K562 (cell line): ENCODE results near the gene CACNG6. TPM values are rescaled to one million over a fixed set of nuclear protein-coding genes. Genes with fewer than 3 reads are reported as not detected.

Experiments used
- ATAC-seq: fragments of 200-7000 bp; cut with Tn5 transposase; 3 replicates; pipeline ENCODE4 v1.9.1; 2020; ENCODE audit warnings: moderate library complexity
- BruUV-seq: library from RNA; stranded (reverse); fragments of 400-500 nt; replicated peaks from 2 replicates; lab custom pipeline; 2021; lab: Mats Ljungman, UMichigan
- CTCF ChIA-PET: fragments of 300-600 bp; formaldehyde crosslinking; extraction: SDS; loops from one replicate; lab custom pipeline; 2021; ENCODE audit warnings: low intra/inter-chr PET ratio; lab: Yijun Ruan, JAX
- POLR2A ChIA-PET: fragments of 300-600, 350-650 bp; sonication (Branson Sonifier 250); formaldehyde crosslinking; extraction: SDS; loops from one replicate; lab custom pipeline; 2021; ENCODE audit warnings: antibody characterized with exemption, inconsistent platforms; lab: Yijun Ruan, JAX
- DNase-seq, 4 experiments: peaks; one replicate each; pipeline versions ENCODE4 v3.0.0 to v3.0.0-alpha.2; 2011 to 2018; ENCODE audit warnings: low spot score in 3 of 4, mixed read lengths in 3 of 4; ENCODE audit errors: extremely low read depth in 1 of 4
- FAIRE-seq: peaks from 2 replicates; lab custom pipeline; 2011; peaks lifted over from hg19 to GRCh38; lab: Jason Lieb, UNC
- H2AFZ ChIP-seq: 2 replicates; pipeline ENCODE4 v1.6.0; 2011; ENCODE audit warnings: low read depth, low read length, control low read depth, inconsistent platforms
- H3K27ac ChIP-seq: fragments of 200-600 bp; 3 replicates; pipeline ENCODE4 v1.8.0; 2011; ENCODE audit warnings: low read depth, mild to moderate bottlenecking, control low read depth, inconsistent platforms, low read length, moderate library complexity, mixed read lengths; ENCODE audit errors: extremely low read depth
- H3K27me3 ChIP-seq, 2 experiments: fragments of 300-600 bp in 1 of 2; 2 replicates in 1 of 2; 3 replicates in 1 of 2; pipeline versions ENCODE4 v1.6.0 to v1.8.0; 2011; ENCODE audit warnings: inconsistent platforms in 2 of 2, low read length in 2 of 2, mild to moderate bottlenecking in 1 of 2, mixed read lengths in 1 of 2, moderate library complexity in 1 of 2; ENCODE audit not compliant: control insufficient read depth in 2 of 2, insufficient read depth in 2 of 2
- H3K36me3 ChIP-seq: fragments of 300-600 bp; 3 replicates; pipeline ENCODE4 v1.8.0; 2011; ENCODE audit warnings: mild to moderate bottlenecking, low read length, inconsistent platforms; ENCODE audit not compliant: control insufficient read depth, insufficient read depth
- H3K4me1 ChIP-seq, 2 experiments: fragments of 200-600 bp in 1 of 2; replicated peaks in 1 of 2; 2 replicates in 1 of 2; 3 replicates in 1 of 2; pipeline versions ENCODE4 v1.5.1 to v1.8.0; 2011; ENCODE audit warnings: inconsistent platforms in 2 of 2, low read length in 2 of 2, mild to moderate bottlenecking in 1 of 2, mixed read lengths in 1 of 2, moderate library complexity in 1 of 2; ENCODE audit not compliant: control insufficient read depth in 2 of 2, insufficient read depth in 2 of 2
- H3K4me2 ChIP-seq: 2 replicates; pipeline ENCODE4 v1.6.1; 2011; ENCODE audit warnings: low read length, control low read depth, inconsistent platforms, mixed read lengths; ENCODE audit not compliant: insufficient read depth
- H3K4me3 ChIP-seq: fragments of 200-600 bp; sonication (generic), shearing (Covaris generic); 2 replicates; pipeline ENCODE4 v1.5.1; 2016; ENCODE audit warnings: control low read depth, inconsistent platforms
- H3K79me2 ChIP-seq: fragments of 200-600 bp; 3 replicates; pipeline ENCODE4 v1.8.0; 2011; ENCODE audit warnings: low read length, inconsistent platforms; ENCODE audit not compliant: control insufficient read depth, insufficient read depth
- H3K9ac ChIP-seq, 2 experiments: 2 replicates each; pipeline versions ENCODE4 v1.6.0 to v1.6.1; 2011; ENCODE audit warnings: low read depth in 2 of 2, low read length in 2 of 2, control low read depth in 1 of 2, inconsistent platforms in 1 of 2, mild to moderate bottlenecking in 1 of 2, mixed read lengths in 1 of 2; ENCODE audit not compliant: insufficient read depth in 1 of 2
- H3K9me1 ChIP-seq: one replicate; pipeline ENCODE4 v1.6.0; 2011; ENCODE audit warnings: inconsistent platforms, mild to moderate bottlenecking, low read length, moderate library complexity; ENCODE audit not compliant: control insufficient read depth, insufficient read depth
- H3K9me3 ChIP-seq: replicated peaks from 2 replicates; pipeline ENCODE4 v1.5.1; 2011; ENCODE audit warnings: low read depth, low read length, inconsistent platforms; ENCODE audit not compliant: control insufficient read depth, insufficient read depth
- H4K20me1 ChIP-seq: replicated peaks from 2 replicates; pipeline ENCODE4 v1.6.1; 2011; ENCODE audit warnings: low read length, inconsistent platforms, mixed read lengths; ENCODE audit not compliant: control insufficient read depth, insufficient read depth
- CHD4 ChIP-seq: fragments of 200-600 bp; sonication (generic); IDR thresholded peaks from 3 replicates; pipeline ENCODE4 v1.6.1; 2012; ENCODE audit warnings: low read depth, mild to moderate bottlenecking, mixed read lengths, low read length, inconsistent platforms; ENCODE audit not compliant: insufficient read depth, insufficient replicate concordance, poor library complexity, severe bottlenecking
- DNMT1 ChIP-seq: fragments of 450-650 bp; IDR thresholded peaks from 2 replicates; pipeline ENCODE4 v1.6.1; 2016; ENCODE audit warnings: antibody characterized with exemption, mild to moderate bottlenecking
- HOXB6 ChIP-seq: fragments of 250-450 bp; sonication (Bioruptor Pico); IDR thresholded peaks from 2 replicates; pipeline ENCODE4 v1.5.1; 2022; ENCODE audit warnings: mild to moderate bottlenecking, borderline replicate concordance
- LEF1 ChIP-seq: fragments of 450-650 bp; IDR thresholded peaks from 2 replicates; pipeline ENCODE4 v1.6.1; 2016; ENCODE audit warnings: mild to moderate bottlenecking
- XRCC3 ChIP-seq: fragments of 450-650 bp; IDR thresholded peaks from 2 replicates; pipeline ENCODE4 v1.6.1; 2017; ENCODE audit warnings: mild to moderate bottlenecking, moderate library complexity
- ZBED1 ChIP-seq: IDR thresholded peaks from 2 replicates; pipeline ENCODE4 v1.6.1; 2014
- ZBTB2 ChIP-seq: fragments of 450-650 bp; IDR thresholded peaks from 2 replicates; pipeline ENCODE4 v1.6.1; 2016; ENCODE audit warnings: antibody characterized with exemption
- ZFP1 ChIP-seq: fragments of 450-650 bp; formaldehyde crosslinking; IDR thresholded peaks from 2 replicates; pipeline ENCODE4 v1.4.0; 2020; ENCODE audit warnings: mild to moderate bottlenecking, mixed read lengths
- ZNF24 ChIP-seq: fragments of 450-650 bp; IDR thresholded peaks from 2 replicates; pipeline ENCODE4 v1.6.1; 2016
- ZNF347 ChIP-seq: fragments of 450-650 bp; formaldehyde crosslinking; IDR thresholded peaks from 2 replicates; pipeline ENCODE4 v1.4.0; 2020; ENCODE audit warnings: low read depth, mild to moderate bottlenecking, moderate library complexity
- ZNF444 ChIP-seq: fragments of 250-450 bp; sonication (Bioruptor Pico); IDR thresholded peaks from 2 replicates; pipeline ENCODE4 v1.4.0; 2020; ENCODE audit warnings: mild to moderate bottlenecking, moderate library complexity
- WGBS: fragments of 100-300 bp; shearing (Covaris generic); methylation state at CpG from one replicate; pipeline ENCODE4 v1.1.6; 2016; ENCODE audit warnings: low coverage, mixed read lengths; ENCODE audit not compliant: insufficient coverage; ENCODE audit errors: missing lambda C conversion rate; 5-methylcytosine and 5-hydroxymethylcytosine counted together
- in situ Hi-C: fragments of 300-500 bp; cut with MboI; formaldehyde crosslinking; loops from 4 replicates; pipeline ENCODE4 v1.15.0; 2018; ENCODE audit warnings: inconsistent platforms, mixed read lengths
- intact Hi-C: fragments of 100-400 bp; cut with micrococcal nuclease; formaldehyde crosslinking; loops from 2 replicates; pipeline ENCODE4 v1.14.2; 2022
- polyA plus RNA-seq, 8 experiments: library from polyadenylated mRNA; depleted of rRNA in 4 of 8; stranded (reverse) in 5 of 8; unstranded in 3 of 8; fragments of >200 nt; fragmentation: Nextera tagmentation in 2 of 8; fragmentation: Illumina TruSeq in 1 of 8; extraction: Ambion mirVana in 2 of 8; extraction: Trizol in 1 of 8; gene quantifications; 2 replicates each; pipeline versions ENCODE4 v1.2.1 to v1.2.3, GENCODE V29; 2011 to 2014; ENCODE audit warnings: inconsistent platforms in 1 of 8, missing spikeins in 1 of 8
- total RNA-seq, 7 experiments: library from RNA; depleted of rRNA in 6 of 7; stranded (reverse); fragments of >200 nt in 6 of 7; fragmentation: Illumina TruSeq in 2 of 7; extraction: Trizol in 2 of 7; gene quantifications; 2 replicates each; pipeline versions ENCODE4 v1.2.1 to v1.2.3, GENCODE V29; 2011 to 2021; ENCODE audit warnings: low replicate concordance in 1 of 7
- TF ChIP-seq, protein P1 (sequence below), 2 experiments: fragments of 450-650 bp; formaldehyde crosslinking in 1 of 2; IDR thresholded peaks; 2 replicates each; pipeline versions ENCODE4 v1.4.0 to v1.6.1; 2014 to 2020; ENCODE audit warnings: mild to moderate bottlenecking in 2 of 2, borderline replicate concordance in 1 of 2, low read depth in 1 of 2
- TF ChIP-seq, protein P2 (sequence below): fragments of 450-650 bp; formaldehyde crosslinking; IDR thresholded peaks from 2 replicates; pipeline ENCODE4 v1.4.0; 2020; ENCODE audit warnings: mild to moderate bottlenecking, moderate library complexity

CACNG6 gene
- total and polyA plus RNA-seq, 9 of the 15 experiments (the other 6 are each of a cell fraction or from before 2014, with no cell fraction given) = not detected

- Histone ChIP-seq H3K27me3 (peaks cover 11 to 41% of the 10 kb centered on the region in 2 experiments), H3K9me1 (no peaks in the 10 kb centered on the region), H3K79me2 (no peaks in the 10 kb centered on the region), H2AFZ (no peak overlapping the region), H3K4me1 (peaks cover 0 to 8% of the 10 kb centered on the region in 2 experiments; a peak in 2 of 5 replicates), H3K9ac (no peak overlapping the region), H3K27ac (no peak overlapping the region), H4K20me1 (no peaks in the 10 kb centered on the region; the same call in 1 of the 2 replicates), H3K9me3 (no peaks in the 10 kb centered on the region), H3K36me3 (no peaks in the 10 kb centered on the region), H3K4me3 (no peak overlapping the region), H3K4me2 (no peak overlapping the region)
- no TSS peak for BruUV-seq
- ChIA-PET CTCF (no interaction called here), POLR2A (interaction anchor here (1.7 kb wide), 1 partner anchor 35 kb away, joined by 5 read pairs; no protein-coding TSS in a partner anchor)
- ATAC-seq (no peak), FAIRE-seq (no peak), DNase-seq (no peak)
- 2% methylated on average over 4 of the region's 9 CpGs for WGBS
- intact Hi-C loops = no loop called here
- in situ Hi-C loops = no loop called here
- no peak for TF ChIP-seq ZNF24
- TF ChIP-seq, protein P1, sequence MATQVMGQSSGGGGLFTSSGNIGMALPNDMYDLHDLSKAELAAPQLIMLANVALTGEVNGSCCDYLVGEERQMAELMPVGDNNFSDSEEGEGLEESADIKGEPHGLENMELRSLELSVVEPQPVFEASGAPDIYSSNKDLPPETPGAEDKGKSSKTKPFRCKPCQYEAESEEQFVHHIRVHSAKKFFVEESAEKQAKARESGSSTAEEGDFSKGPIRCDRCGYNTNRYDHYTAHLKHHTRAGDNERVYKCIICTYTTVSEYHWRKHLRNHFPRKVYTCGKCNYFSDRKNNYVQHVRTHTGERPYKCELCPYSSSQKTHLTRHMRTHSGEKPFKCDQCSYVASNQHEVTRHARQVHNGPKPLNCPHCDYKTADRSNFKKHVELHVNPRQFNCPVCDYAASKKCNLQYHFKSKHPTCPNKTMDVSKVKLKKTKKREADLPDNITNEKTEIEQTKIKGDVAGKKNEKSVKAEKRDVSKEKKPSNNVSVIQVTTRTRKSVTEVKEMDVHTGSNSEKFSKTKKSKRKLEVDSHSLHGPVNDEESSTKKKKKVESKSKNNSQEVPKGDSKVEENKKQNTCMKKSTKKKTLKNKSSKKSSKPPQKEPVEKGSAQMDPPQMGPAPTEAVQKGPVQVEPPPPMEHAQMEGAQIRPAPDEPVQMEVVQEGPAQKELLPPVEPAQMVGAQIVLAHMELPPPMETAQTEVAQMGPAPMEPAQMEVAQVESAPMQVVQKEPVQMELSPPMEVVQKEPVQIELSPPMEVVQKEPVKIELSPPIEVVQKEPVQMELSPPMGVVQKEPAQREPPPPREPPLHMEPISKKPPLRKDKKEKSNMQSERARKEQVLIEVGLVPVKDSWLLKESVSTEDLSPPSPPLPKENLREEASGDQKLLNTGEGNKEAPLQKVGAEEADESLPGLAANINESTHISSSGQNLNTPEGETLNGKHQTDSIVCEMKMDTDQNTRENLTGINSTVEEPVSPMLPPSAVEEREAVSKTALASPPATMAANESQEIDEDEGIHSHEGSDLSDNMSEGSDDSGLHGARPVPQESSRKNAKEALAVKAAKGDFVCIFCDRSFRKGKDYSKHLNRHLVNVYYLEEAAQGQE (IDR thresholded peaks at IDR 0.05; ENCODE audit: borderline replicate concordance) = no peak
- TF ChIP-seq, protein P1 (CRISPR knock-in tag; IDR thresholded peaks at IDR 0.05; ENCODE audit: low read depth) = no peak
- TF ChIP-seq ZNF347 (CRISPR knock-in tag) = no peak
- no peak for TF ChIP-seq DNMT1
- TF ChIP-seq ZBED1 = no peak
- TF ChIP-seq HOXB6 (CRISPR knock-in tag) = no peak
- TF ChIP-seq XRCC3 = no peak
- TF ChIP-seq, protein P2, sequence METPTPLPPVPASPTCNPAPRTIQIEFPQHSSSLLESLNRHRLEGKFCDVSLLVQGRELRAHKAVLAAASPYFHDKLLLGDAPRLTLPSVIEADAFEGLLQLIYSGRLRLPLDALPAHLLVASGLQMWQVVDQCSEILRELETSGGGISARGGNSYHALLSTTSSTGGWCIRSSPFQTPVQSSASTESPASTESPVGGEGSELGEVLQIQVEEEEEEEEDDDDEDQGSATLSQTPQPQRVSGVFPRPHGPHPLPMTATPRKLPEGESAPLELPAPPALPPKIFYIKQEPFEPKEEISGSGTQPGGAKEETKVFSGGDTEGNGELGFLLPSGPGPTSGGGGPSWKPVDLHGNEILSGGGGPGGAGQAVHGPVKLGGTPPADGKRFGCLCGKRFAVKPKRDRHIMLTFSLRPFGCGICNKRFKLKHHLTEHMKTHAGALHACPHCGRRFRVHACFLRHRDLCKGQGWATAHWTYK (CRISPR knock-in tag) = no peak
- TF ChIP-seq ZBTB2 = no peak
- no peak for TF ChIP-seq ZFP1 (CRISPR knock-in tag)
- no peak for TF ChIP-seq LEF1
- TF ChIP-seq CHD4 = no peak
- no peak for TF ChIP-seq ZNF444
These were observed 774 bp downstream of the CACNG6 start for GRCh38 chr19:53992211-53992610.
